ENCODE measurements around the gene UBC.
A peak's percentile ranks its signal among the peaks of the same experiment; 100 is the strongest.

DNA sequence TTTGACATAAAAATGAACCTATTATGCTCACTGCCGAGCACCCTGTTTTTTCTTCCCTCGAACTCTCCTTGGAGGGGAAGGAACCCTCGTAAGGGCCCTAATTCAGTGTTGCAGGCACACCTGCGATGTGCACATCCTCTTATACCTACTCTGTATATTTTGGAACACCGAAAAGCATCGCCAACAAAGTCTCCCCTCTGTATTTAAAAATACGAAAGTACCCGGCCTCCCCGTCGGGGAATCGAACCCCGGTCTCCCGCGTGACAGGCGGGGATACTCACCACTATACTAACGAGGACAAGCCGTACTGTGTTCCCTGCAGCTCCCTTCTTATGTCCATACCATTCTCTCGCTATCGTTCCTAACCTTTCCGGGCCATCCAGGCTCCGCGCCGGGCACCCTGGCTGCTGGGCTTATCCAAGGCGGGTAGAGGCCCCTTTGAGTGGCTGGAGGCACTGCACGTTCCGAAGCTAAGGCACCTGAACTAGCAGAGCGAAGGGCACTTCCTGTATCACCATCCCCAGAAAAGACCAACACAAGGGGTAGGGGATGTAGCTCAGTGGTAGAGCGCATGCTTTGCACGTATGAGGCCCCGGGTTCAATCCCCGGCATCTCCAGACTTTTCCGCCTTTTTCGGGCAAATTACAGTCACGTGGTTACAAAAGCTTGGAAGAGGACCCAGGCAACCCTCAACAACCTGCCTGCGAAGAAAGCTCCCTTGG, 25.1 kb upstream of the UBC start:
- TF ChIP-seq, protein P1, sequence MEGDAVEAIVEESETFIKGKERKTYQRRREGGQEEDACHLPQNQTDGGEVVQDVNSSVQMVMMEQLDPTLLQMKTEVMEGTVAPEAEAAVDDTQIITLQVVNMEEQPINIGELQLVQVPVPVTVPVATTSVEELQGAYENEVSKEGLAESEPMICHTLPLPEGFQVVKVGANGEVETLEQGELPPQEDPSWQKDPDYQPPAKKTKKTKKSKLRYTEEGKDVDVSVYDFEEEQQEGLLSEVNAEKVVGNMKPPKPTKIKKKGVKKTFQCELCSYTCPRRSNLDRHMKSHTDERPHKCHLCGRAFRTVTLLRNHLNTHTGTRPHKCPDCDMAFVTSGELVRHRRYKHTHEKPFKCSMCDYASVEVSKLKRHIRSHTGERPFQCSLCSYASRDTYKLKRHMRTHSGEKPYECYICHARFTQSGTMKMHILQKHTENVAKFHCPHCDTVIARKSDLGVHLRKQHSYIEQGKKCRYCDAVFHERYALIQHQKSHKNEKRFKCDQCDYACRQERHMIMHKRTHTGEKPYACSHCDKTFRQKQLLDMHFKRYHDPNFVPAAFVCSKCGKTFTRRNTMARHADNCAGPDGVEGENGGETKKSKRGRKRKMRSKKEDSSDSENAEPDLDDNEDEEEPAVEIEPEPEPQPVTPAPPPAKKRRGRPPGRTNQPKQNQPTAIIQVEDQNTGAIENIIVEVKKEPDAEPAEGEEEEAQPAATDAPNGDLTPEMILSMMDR (IDR thresholded peaks at IDR 0.05): peak in 3 of 5 experiments; percentile 1 to 11 (median 2)
- TF ChIP-seq EP300 (IDR thresholded peaks at IDR 0.05): peak; percentile 54 to 66

Measured in tibial nerve (tissue), 4 donors.